Kasumi-1 (cell line): ENCODE measurements around the gene VCAN.
A peak's percentile ranks its signal among the peaks of the same experiment; 100 is the strongest.

Source experiments
- DNase-seq, 2 experiments: peaks; one replicate each; lab custom pipeline; 2025; lab: John Stamatoyannopoulos, UW

Gene VCAN

DNA sequence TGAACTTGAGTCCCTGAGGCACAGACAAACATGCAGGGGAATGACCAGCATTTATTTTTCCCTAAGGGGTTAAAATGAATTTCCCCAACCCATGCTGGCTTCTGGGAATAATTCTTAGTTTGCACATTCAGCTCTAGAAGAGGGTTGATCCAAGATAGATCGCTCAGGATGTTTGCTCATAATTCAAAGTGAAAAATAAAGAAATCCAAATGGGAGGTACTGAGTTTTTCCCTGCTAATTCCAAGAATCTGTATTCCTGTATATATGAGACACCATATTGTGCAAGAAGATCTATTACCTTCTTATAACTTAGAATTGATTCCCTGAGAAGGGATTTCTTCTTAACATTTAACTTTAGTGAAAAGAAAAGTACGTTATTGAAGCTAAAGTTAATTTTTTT is 96.2 kb downstream of the VCAN start:
- no peak for DNase-seq

- DNase-seq, result peak in 1 of 2 experiments; percentile 3
Measured at GRCh38 chr5:83568186-83568585, 96.6 kb downstream of the VCAN start.

DNA sequence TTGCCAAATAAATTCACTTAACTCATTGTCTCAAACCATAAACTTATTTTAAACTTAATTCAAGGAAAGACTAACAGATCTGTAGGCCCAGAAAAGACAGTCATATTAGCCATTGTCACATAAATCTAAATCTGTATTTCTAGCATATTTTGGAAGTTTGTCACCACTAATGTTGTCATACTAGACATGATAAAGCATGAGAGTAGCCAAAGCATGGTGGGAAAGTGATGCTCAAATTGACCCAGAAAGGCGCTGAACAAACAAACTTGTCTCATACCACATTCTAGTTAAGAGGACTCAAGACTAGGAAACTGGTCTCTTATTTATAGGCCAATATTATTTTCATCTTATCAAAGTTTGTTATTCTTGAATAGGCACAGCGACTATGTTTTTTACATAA is 99.4 kb downstream of the VCAN start:
- DNase-seq, result no peak

DNA sequence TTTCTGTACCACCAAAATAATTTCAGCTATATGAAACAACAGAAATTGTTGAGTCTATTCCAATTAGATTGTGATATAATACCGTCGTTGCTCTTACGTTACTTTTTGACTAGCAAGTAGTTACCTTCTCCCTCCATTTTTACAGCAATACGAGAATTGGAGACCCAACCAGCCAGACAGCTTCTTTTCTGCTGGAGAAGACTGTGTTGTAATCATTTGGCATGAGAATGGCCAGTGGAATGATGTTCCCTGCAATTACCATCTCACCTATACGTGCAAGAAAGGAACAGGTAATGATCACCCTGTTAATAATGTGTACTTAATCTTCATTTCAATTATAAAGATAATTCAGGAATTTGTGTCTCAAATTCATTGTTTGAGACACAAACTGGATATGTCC is 100.7 kb downstream of the VCAN start:
- DNase-seq, result no peak

DNA sequence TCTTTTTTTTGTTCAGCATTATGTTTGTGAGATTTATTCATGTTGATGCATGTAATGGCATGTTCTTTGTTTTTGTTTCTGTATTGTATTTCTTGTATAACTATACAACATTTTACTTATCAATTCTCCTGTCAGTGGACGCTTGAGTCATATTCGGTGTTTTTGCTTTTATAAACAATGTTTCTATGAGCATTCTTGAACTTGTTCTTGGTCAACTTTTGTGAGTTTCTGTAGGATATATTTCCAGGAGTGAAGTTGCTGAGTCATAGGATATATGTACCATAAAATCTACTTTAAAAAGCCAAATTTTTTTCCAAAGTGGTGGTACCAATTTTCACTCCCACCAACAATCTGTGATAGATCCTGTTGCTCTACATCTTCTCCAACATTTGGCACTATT is 104.8 kb downstream of the VCAN start:
- DNase-seq, result no peak

- no peak for DNase-seq
Measured at GRCh38 chr5:83577036-83577636, 105.6 kb downstream of the VCAN start.

DNA sequence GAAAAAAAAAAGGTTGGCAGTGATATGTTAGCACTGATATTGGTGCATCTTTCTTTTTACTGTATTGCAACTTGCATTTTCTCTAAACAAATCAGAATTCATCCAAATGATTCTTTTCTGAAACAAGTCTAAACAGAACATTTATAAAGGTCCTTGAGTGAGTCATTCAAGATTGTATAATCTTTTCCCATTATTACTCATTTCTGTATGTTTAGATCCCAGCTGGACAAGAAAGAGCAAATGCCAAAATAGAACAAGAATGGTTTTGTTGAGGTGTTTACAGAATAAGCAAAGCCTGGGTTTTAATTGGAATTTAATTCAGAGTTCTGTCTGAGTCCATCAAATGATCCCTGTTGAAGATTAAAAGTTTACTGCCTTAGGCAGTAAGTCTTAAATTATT is 112.3 kb downstream of the VCAN start:
- DNase-seq, result no peak

- no peak for DNase-seq
Measured at GRCh38 chr5:83586874-83587776, 115.6 kb downstream of the VCAN start.

DNA sequence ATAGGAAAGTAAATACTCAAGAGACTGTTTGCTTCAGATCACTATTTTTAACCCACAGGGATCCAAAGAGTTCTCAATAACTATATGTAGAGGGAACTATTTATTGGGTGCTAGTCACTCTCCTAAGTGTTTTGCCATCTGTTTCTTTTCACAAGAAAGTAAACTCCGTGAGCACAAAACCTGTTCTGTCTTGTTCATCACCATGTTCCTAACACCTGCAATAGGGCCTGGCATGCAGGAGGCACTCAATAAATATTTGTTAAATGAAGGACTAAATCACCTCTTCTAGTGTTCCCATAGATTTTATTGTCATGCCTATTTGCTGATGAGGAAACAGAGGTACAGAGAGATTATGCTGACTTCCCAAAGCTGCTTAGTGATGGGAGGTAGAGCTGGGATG is 118.2 kb downstream of the VCAN start:
- no peak for DNase-seq

DNA sequence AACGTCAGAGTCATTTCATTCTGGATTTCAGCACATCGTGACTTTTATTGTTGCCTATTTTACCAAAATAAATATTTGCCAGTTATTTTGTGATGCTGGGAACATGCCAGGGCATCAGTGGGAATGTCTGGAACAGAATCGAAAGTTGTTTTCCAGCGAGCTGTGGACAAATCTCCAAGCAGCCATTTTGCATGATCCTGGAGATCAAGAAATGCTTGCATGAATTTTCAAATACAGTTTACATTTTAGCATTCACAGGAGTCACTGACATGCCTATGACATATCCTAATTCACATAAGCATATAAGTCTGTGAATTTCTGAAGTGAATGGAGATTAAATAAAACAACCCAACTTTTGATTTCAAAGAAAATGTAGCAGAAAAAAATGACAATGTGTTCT is 119.4 kb downstream of the VCAN start:
- no peak for DNase-seq

- peak; percentile 1 to 3 for DNase-seq
Measured at GRCh38 chr5:83595217-83595616, 123.7 kb downstream of the VCAN start.

- DNase-seq, result peak; percentile 81 to 88
Measured at GRCh38 chr5:83608122-83608521, 136.6 kb downstream of the VCAN start.

DNA sequence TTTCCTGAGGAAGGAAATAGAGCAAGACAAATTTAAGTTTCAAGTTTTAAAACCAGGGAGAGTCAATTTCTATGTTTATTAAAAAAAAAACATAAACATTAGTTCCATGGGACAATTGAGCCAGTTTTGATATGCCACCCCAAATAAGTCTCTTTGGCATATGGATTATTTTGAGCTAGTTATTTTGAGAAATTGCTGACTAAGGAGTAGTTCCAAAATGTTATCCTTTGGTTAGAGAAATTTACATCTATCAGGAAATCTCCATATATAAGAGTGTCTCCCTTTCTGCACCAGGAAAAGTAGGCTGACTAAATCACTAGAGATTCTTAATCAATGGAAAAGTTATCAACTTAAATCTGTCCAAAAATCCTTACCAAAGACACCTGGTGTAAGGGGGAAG is 143.3 kb downstream of the VCAN start:
- no peak for DNase-seq

DNA sequence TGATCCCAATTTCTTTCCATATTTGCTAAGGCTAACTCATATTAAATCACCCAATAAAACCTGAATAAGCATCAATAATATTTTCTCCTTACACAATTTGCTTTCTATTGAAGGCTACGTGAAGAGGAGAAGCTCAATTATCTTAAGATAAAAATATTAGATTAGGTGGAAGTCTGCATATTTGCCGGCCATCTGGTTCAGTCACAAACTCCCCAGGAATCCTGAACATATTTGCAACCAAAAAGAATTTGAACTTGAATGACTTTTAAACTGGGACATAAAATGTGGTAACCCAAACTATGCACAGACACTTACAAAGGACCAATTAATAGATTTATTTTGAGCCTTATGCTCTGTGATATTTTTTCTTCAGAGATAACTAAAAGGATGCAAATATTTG is 156.8 kb downstream of the VCAN start:
- no peak for DNase-seq
